ENCODE measurements around the gene RPL36AL.

GRCh38 chr14:49634547-49635334, 14.3 kb upstream of the RPL36AL start, which contains the start of gene DNAAF2:
- TF ChIP-seq, protein P1, sequence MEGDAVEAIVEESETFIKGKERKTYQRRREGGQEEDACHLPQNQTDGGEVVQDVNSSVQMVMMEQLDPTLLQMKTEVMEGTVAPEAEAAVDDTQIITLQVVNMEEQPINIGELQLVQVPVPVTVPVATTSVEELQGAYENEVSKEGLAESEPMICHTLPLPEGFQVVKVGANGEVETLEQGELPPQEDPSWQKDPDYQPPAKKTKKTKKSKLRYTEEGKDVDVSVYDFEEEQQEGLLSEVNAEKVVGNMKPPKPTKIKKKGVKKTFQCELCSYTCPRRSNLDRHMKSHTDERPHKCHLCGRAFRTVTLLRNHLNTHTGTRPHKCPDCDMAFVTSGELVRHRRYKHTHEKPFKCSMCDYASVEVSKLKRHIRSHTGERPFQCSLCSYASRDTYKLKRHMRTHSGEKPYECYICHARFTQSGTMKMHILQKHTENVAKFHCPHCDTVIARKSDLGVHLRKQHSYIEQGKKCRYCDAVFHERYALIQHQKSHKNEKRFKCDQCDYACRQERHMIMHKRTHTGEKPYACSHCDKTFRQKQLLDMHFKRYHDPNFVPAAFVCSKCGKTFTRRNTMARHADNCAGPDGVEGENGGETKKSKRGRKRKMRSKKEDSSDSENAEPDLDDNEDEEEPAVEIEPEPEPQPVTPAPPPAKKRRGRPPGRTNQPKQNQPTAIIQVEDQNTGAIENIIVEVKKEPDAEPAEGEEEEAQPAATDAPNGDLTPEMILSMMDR (IDR thresholded peaks at IDR 0.05) = no peak
- TF ChIP-seq POLR2A (IDR thresholded peaks at IDR 0.05) = no peak

Data from ovary (tissue), 3 donors.